NCI-H345 treated with DMSO at 0.1 percent for 48 hours (cell line): Measurements from ENCODE around the gene MTHFD1L.
A peak's percentile ranks its signal among the peaks of the same experiment; 100 is the strongest.

Experiments
- DNase-seq: peaks from one replicate; lab custom pipeline; 2025; ENCODE audit not compliant: unreplicated experiment; lab: John Stamatoyannopoulos, UW

Gene MTHFD1L

DNA sequence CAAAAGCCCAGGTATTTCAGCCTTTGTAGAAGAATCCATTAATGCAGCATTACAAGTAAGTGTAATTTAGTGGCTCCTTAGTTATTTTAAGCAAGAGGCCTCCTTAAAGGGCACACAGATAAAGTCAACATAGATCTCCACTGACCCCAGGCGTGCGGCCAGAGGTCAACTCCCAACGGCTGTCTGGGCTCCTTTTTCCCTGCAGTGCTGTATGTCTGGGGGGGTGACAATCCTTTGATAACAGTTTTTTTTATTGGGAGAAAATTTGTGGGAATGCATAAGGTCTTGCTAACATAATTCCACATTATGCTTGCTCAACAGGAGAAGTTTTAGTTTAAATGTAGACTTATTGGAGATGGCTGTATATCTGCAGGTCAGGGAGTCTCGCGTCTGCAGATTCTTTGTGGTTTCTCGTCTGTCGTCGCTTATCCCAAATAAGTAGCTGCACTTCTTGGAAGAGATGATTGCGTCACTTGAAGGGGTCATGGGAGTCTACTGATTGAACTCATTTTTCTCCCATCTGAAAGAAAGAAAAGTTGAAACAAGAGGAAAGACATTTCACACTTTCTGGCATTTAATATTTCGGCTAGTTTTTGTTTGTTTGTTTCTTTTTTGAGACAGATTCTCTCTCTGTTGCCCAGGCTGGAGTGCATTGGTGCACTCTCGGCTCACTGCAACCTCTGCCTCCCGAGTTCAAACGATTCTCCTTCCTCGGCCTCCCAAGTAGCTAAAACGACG lies 222.5 kb downstream of the MTHFD1L start:
- DNase-seq, result no peak

GRCh38 chr6:151088599-151088935 lies 223.1 kb downstream of the MTHFD1L start:
- DNase-seq, result no peak

- no peak for DNase-seq
Observed at GRCh38 chr6:151088963-151089362, 223.5 kb downstream of the MTHFD1L start.

GRCh38 chr6:151089978-151090377 lies 224.5 kb downstream of the MTHFD1L start:
- peak; percentile 82 for DNase-seq

GRCh38 chr6:151091571-151091970 lies 226.1 kb downstream of the MTHFD1L start:
- no peak for DNase-seq

GRCh38 chr6:151092591-151092990 lies 227.1 kb downstream of the MTHFD1L start:
- no peak for DNase-seq

DNA sequence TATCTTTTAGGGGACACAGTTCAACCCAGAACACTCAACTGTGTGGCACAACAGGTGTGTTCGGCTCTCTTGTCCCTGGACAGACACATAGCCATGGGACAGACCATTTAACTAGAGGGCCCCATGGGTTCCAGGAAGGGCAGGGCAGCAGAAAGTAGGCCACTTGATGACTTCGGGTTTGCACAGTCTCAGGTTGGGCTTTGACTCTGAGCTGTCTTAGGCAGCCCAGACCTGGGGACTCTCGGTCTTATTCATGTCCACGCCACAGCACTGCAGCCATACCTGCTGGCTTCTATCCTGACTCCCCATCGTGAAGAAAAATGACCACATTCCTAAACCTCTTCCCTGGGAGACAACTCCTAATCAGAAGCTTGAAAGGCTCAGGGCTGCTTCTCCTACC lies 228.2 kb downstream of the MTHFD1L start:
- no peak for DNase-seq

DNA sequence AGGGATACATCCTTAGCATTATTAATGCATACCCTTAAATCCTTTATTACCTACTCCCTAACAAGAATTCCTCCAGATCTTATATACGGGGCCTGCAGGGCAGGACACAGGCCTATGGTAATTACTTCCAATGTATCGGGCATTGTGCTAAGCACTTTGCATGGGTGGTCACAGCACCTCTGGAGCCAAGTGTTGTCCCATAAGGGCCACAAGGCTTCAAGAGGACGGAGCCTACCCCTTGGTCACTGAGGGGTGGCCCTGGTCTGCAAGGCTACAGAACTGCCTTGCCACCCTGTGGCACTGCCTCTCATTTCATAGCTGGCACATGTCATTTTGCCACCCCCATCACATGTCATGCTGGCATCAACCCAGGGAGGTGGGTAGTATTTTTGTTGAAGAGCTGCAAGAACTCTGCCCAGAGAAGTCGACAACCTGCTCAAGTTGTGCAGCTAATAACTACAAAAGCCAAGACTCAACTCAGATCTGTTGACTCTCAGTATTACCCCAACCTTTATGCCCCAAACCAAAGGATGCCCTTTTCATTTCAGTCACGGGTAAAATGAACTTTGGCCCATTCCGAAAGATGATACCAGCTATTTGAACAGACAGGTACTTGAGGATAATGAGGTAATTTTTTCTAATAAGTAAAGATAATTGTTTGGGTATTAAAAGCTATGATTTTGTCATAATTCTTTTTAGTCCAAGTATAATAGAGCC lies 230.2 kb downstream of the MTHFD1L start:
- no peak for DNase-seq

GRCh38 chr6:151096255-151096612 lies 230.7 kb downstream of the MTHFD1L start:
- DNase-seq, result no peak

- no peak for DNase-seq
Observed at GRCh38 chr6:151096691-151097606, 231.4 kb downstream of the MTHFD1L start.

DNA sequence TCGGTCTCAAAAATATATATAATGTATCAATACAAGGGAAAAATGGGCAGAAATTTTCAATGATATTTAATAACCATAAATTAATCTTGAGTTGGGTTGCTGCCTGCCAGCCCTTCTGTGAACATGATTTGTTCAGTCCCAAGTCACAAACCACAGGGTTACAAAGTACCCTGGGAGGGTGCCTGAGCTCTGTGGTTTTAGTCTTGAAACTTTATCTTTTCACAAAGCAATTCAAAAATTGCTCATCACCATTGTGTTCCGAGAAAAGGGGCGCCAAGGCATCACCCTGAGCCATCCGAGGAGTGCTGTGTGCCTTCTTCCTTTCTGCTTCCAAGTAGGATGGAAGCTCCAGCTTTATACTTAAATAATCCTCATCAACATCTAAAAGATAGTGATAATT lies 232.7 kb downstream of the MTHFD1L start:
- DNase-seq, result no peak

DNA sequence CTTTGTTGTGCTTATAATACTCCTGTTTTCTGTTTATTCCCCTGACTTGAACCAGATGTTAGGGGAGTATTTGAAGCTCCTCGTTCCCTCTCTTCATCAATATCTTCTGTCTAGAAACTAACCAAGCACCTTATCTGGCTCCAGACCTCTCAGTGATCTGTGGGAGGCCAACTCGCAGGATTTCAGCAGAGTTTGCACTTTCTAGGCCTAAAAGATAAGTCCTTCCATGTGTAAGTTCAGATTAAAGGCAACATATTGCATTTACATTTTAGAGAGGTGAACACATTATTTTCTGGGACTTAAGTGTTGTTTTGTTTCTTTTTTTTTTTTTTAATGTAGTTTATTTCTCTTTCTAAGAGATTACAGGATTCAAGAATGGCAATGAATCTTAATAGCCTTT lies 234.8 kb downstream of the MTHFD1L start:
- DNase-seq, result no peak

- no peak for DNase-seq
Observed at GRCh38 chr6:151101161-151101815, 235.8 kb downstream of the MTHFD1L start.

DNA sequence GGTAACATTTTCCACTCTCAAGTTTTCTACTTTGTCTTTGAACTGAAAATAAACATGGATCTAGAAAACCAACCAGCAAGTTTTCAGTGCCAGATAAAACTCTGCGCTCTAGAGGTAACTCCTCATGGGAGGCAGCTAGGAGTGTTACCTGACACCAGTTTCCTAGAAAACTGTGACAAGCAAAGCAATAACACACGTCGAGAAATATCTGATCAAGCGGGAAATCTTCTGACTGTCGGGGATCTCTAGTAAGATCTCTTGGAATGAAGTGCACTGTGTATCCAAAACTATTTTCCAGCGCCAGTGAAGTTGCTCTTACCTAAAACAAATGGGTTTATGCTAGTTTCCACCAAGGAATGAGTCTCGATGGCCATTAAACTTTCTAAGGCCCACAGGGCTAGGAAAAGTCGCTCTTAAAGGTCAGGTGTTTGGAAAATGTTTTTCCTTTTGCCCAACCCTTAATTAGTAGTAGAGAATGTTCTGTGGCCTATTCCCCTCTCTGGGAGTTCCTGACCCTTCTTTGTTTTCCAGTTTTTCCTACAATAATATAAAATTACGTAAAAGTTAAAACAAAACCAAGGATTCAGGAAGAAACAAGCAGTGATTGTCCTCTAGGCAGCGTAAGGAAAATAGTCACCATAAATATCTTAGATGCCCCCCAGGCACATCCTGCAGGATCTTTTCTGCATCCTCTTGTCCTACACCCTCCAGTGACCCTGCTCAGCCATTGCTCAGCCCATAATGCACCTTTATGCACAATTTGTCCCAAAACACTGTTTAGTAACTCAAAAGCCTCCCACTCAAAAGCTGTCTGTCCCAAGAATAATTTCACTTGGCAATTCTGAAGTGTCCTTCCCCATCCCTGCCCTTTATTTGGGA lies 236.6 kb downstream of the MTHFD1L start:
- DNase-seq, result no peak

- DNase-seq, result no peak
Observed at GRCh38 chr6:151103266-151103665, 237.8 kb downstream of the MTHFD1L start.

DNA sequence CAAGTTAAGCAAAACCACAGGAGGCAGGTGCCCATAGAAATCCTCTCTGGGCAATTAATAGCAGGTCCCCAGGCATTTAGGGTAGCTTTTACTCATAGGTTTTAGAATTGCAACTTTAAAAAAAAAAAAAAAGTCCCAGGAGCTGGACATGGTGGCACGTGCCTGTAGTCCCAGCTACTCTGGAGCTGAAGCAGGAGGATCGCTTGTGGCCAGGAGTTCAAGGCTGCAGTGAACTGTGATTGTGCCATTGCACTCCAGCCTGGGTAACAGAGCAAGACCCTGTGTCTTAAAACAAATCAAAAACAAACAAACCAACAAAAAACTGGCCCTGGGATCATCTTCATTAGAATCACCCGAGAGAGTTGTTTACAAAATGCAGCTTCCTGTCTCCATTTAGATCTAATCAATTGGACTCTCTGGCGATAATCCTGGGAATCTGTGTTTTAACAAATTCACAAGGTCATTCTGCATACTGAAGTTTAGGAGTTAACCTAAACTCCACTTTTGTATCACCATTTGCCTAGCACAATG lies 242.5 kb downstream of the MTHFD1L start:
- DNase-seq, result no peak

DNA sequence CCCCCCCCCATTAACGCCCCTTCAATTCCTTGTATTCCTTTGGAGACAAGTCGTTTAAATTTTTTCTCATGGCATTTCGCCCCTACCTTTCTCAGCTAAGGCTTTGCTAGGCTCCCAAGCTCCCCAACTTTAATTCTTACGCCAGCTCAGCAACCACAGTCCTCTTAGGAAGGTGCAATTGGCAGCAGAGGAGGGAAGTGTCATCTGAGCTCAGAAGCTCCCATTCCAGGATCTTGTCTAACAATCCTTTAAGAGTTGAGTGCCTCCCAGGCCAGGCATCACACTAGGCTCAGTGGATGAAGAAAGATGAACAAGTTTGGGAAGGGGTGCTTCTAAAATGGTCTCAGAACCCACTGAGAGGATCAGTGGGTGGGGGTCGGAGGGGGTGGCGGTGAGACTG lies 243.0 kb downstream of the MTHFD1L start:
- no peak for DNase-seq

DNA sequence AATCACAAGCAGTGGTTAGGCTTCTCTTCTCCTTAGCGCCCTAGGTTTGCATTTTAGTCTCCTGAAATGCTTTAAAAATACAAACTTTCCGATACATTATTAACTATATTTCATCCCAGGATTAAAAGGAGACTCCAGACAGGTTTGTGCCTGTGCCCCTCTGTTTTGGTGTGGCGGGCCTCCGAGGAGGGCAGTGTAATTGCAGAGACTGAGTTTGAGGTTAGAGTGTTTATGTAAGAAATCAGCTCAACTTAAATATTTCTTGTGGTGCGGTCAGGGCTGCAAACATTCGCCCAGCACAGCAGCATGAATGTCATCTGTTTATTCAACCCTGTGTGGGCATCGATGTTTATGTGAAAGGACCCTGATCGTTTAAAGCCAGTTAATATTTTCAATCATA lies 243.9 kb downstream of the MTHFD1L start:
- no peak for DNase-seq

- no peak for DNase-seq
Observed at GRCh38 chr6:151109869-151110575, 244.5 kb downstream of the MTHFD1L start.

GRCh38 chr6:151110576-151110905 lies 245.0 kb downstream of the MTHFD1L start:
- no peak for DNase-seq
